Activated CD4-positive, CD25-positive, alpha-beta regulatory T cell treated with anti-CD3 and anti-CD28 coated beads, Interleukin-2, amount 50 U/mL, for 72 hours (primary cell): Measurements from ENCODE around the gene PSMD11.

Source experiments
- DNase-seq: peaks from one replicate; pipeline ENCODE4 v3.0.0; 2021

The PSMD11 gene

GRCh38 chr17:32470405-32471167 lies 26.3 kb downstream of the PSMD11 start:
- no peak for DNase-seq

DNA sequence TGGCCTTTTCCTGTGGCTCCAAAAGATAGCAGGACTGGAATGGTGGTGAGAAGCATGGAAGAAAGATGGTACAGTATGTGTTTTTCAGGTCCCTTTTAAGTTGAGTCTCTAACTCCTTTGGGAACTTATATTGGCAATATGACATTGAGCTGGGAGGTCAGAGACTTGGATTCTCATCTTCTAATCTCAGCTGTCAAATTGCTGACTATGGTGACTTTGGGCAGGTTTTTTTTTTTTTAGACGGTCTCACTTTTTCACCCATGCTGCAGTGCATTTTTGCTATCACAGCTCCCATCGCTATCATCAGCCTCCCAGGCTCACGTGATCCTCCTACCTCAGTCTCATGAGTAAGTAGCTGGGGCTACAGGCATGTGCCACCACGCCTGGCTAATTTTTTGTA lies 27.3 kb downstream of the PSMD11 start:
- no peak for DNase-seq

- no peak for DNase-seq
Observed at GRCh38 chr17:32475258-32475657, 30.9 kb downstream of the PSMD11 start.

DNA sequence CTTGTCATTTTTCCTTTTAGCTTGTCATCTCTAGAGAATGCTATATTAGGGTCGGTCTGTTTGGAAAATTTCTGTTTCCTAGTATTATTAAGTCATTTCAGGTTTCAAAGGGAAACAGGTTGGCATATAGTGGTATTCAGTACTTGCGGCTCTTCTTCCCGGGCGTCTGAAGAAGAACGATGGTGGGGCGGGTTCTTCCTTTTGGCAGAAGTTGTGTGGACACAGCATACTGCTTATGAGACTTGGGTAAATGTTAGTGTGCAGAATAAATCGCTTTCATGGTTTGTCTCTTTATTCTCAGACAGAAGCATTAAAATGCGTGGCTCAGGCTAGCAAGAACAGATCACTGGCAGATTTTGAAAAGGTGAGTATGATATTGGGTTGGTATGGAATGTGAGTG lies 32.9 kb downstream of the PSMD11 start:
- no peak for DNase-seq

- no peak for DNase-seq
Observed at GRCh38 chr17:32479074-32479617, 34.8 kb downstream of the PSMD11 start.

GRCh38 chr17:32481193-32481592 lies 36.9 kb downstream of the PSMD11 start:
- no peak for DNase-seq

DNA sequence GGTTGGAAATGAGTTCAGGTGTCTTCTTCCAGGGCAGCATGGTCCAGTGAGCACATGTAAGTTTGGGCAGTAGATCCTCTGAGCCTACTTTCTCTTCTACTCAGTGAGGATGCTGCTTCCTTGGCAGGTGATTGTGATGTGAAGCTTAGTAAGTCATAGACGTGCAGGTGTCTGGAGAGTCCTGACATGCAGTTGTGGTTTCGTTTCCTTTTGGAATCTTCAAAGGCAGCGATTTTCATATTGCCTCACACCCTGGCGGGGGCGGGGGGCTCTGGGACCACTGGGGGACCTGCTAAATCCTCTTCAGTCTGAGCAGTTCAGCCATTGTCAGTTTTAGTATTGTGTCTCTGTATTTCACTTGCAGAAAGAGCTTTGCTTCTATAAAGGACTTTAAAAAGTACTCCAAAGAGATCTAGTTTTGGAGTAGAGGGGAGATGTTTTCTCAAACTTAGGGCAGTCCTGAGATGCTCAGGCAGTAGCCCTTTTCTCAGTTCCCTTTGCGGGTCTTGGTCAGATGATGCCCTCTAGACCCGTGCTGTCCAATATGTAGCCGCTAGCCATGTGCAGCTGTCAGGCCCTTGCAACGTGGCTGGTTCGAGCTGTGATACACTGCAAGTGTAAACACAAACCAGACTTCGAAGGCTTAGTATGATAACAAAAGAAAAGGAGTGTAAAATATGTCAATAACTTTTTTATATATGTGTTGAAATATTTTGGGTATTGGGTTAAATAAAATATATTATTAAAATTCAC lies 38.4 kb downstream of the PSMD11 start:
- DNase-seq = no peak

DNA sequence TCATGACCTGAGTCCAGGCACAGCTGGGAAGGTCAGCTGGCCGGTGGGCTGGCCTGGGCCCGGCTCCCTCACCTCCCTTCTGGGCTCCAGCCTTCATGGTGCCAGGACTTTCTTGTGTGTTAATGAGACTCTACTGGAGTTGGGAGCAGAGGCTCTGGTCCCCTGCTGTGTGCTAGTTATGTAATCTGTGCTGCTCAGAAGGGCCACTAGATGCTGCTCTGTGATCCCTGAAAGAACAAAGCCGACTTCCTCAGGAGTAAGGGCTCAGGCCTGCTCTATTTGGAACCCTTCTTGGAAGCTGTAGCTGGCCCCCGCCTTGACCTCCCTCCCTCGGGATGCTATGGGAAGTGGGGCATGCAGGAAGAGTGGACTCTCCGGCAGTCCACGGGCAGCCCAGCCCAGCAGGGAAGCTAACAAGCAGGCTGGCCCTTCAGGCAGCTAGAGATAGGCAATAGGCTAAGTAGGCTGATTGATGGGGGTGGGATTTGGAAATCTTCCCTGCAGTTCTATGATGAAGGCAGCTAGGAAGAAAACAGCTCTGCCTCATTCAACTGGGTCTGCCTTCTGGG lies 39.2 kb downstream of the PSMD11 start:
- no peak for DNase-seq

GRCh38 chr17:32484041-32484461 lies 39.7 kb downstream of the PSMD11 start:
- no peak for DNase-seq

- DNase-seq = no peak
Observed at GRCh38 chr17:32484628-32485027, 40.3 kb downstream of the PSMD11 start.

- DNase-seq = no peak
Observed at GRCh38 chr17:32485261-32486110, 41.2 kb downstream of the PSMD11 start.

DNA sequence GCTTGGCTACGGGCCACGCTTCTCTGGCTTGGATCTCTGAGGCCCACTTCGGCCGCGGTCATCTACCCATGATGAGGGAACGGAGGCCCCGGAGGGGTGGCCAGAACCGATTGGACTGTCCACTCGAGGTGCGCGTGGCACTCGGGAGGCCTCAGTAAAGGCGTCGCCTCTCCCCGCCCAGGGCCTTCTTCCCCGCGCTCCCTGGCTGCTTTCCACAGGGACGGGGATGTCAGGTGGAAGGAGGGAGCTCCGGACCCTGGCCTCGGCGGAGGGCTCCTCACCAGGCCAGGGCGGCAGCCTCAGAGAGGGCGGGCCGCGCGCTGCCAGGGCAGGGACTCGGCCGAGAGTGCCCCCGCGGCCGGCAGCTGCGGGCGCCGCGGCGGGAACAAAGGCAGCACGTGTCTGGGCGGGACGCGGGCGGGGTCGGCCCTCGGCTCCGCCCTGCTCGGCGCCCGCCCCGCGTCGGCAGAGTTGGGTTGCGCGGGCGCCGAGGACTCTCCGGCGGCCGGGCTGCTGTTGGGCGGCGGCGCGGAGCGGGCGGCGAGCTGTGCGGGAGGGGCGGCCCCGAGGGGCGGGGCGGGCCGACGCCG lies 41.9 kb downstream of the PSMD11 start:
- peak; percentile 71 for DNase-seq

DNA sequence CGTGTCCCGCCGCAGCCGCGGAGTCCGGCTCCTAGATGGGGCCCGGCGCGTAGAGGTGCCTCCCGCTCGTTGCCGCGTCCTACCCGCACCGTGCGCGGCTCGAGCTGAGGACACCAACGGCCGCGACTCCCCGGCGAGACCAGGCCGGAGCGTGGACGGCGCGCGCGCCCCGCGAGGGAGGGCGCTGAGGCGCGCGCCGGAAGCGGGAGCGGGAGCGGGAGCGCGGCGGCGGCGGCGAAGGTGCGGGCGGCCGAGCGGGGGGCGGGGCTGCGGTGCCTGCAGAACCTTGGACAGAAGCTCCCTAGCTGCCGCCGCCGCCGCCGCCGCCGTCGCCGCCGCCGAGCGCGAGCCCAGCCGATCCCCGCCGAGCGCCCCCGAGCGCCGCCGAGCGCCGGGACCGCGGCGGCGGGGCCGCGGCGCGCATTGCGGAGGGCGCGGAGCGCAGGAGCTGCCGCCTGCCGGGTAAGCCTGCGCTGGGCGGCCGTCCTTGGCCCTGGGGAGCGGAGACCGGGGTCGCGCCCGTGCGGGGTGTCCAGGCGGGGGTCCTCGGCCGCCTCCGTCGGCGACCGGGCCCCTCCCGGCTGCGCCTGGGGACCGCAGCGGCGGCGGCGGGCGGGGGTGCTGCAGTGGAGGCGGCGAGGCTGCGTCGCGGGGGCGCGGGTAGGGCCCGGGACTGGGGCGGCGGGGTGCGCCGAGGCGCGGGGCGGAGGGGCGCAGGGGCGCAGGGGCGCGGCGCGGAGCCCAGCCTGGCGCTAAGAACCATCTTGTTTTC lies 42.6 kb downstream of the PSMD11 start, which contains the start of gene CDK5R1:
CDK5R1 (plus strand) TSS at position 293 of the 772 bp plus-strand sequence. CDS start 628 bp downstream, outside the sequence.
- DNase-seq = peak; percentile 73

DNA sequence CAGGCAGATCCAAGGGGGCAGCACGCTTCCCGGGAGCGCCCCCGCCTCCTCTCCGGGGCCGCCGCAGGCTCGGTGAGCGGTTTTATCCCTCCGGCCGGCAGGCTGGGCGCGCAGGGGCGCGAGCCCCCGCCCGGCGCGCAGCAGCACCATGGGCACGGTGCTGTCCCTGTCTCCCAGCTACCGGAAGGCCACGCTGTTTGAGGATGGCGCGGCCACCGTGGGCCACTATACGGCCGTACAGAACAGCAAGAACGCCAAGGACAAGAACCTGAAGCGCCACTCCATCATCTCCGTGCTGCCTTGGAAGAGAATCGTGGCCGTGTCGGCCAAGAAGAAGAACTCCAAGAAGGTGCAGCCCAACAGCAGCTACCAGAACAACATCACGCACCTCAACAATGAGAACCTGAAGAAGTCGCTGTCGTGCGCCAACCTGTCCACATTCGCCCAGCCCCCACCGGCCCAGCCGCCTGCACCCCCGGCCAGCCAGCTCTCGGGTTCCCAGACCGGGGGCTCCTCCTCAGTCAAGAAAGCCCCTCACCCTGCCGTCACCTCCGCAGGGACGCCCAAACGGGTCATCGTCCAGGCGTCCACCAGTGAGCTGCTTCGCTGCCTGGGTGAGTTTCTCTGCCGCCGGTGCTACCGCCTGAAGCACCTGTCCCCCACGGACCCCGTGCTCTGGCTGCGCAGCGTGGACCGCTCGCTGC lies 43.3 kb downstream of the PSMD11 start:
- DNase-seq = no peak

GRCh38 chr17:32488177-32488542 lies 43.9 kb downstream of the PSMD11 start:
- no peak for DNase-seq

- no peak for DNase-seq
Observed at GRCh38 chr17:32488604-32489180, 44.4 kb downstream of the PSMD11 start.

- no peak for DNase-seq
Observed at GRCh38 chr17:32489320-32490100, 45.2 kb downstream of the PSMD11 start.

- DNase-seq = no peak
Observed at GRCh38 chr17:32490101-32490482, 45.8 kb downstream of the PSMD11 start.
